Measurements from ENCODE around the gene TBX19.

Gene TBX19

GRCh38 chr1:168281603-168282325 is 1.1 kb downstream of the TBX19 start:
- no peak for DNase-seq

- DNase-seq, result peak; percentile 13
These were observed 4.8 kb downstream of the TBX19 start for GRCh38 chr1:168285521-168285790.

- DNase-seq, result peak; percentile 6
These were observed 5.6 kb downstream of the TBX19 start for GRCh38 chr1:168285971-168286927.

- DNase-seq, result peak; percentile 60
These were observed 6.6 kb downstream of the TBX19 start for GRCh38 chr1:168287237-168287664.

DNA sequence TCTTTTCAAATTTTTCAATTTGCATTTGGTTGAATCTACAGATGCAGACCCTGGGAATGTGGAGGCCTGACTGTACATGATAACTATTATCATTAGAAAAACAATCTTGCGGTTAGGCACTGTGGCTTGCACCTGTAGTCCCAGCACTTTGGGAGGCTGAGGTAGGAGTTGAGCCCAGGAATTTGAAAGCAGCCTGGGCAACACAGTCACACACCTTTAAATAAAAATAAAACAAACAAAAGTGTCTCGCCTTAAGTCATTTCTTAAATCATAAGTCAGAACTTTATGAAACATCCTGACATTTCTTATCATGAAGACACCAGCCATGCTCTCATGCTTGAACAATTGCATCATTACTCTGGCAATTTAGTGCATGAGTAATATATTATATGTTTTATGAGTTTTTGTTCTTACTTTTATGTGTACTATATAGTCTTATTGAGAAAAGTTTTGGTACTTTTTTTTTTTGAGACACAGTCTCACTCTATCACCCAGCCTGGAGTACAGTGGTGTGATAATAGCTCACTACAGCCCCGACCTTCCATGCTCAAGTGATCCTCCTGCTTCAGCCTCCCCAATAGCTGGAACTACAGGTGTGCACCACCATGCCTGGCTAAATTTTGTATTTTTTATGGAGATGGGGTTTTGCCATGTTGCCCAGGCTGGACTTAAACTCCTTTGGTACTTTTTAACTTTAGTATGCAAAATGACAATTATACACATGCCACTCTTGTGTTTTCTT is 7.8 kb downstream of the TBX19 start:
- DNase-seq, result no peak

- DNase-seq, result peak; percentile 51
These were observed 10.7 kb downstream of the TBX19 start for GRCh38 chr1:168291222-168291837.

- DNase-seq, result no peak
These were observed 12.7 kb downstream of the TBX19 start for GRCh38 chr1:168293356-168293755.

DNA sequence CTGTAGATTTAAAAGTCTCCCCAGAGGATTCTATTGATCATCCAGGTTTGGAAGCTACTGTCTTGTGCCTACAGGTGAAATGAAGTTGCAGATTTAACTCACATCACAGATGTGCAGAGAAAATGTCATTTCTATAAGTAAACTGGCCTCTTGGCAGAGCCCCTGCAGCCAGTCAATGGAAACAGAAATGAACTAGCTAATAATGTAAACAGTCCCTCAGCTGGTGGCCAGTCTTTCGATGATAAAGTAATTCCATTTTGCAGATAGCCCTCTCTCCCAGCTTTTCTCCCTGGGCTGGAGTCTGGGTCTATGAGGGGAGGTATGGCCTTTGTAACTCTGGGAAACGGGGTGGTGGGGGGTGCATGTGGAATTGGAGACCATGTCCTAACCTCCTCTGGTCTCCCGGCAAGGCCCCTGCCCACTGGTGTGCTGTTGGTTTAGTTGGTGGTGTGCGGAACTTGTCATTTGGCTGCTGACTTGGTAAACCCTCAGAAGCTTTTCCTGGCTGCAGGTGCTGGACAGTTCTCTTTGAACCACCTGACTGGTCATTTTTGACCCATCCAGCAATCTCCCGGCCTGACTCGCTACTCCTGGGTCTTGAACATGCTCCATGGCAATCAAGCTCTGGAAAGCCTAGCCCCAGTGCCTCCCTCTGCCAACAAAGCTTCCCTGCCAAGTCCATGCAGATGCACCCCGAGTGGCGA is 14.9 kb downstream of the TBX19 start:
- DNase-seq, result no peak

- no peak for DNase-seq
These were observed 16.5 kb downstream of the TBX19 start for GRCh38 chr1:168297019-168297730.

- DNase-seq, result no peak
These were observed 17.8 kb downstream of the TBX19 start for GRCh38 chr1:168298446-168298845.

GRCh38 chr1:168300626-168301025 is 19.9 kb downstream of the TBX19 start:
- DNase-seq, result no peak

- no peak for DNase-seq
These were observed 21.1 kb downstream of the TBX19 start for GRCh38 chr1:168301664-168302320.

DNA sequence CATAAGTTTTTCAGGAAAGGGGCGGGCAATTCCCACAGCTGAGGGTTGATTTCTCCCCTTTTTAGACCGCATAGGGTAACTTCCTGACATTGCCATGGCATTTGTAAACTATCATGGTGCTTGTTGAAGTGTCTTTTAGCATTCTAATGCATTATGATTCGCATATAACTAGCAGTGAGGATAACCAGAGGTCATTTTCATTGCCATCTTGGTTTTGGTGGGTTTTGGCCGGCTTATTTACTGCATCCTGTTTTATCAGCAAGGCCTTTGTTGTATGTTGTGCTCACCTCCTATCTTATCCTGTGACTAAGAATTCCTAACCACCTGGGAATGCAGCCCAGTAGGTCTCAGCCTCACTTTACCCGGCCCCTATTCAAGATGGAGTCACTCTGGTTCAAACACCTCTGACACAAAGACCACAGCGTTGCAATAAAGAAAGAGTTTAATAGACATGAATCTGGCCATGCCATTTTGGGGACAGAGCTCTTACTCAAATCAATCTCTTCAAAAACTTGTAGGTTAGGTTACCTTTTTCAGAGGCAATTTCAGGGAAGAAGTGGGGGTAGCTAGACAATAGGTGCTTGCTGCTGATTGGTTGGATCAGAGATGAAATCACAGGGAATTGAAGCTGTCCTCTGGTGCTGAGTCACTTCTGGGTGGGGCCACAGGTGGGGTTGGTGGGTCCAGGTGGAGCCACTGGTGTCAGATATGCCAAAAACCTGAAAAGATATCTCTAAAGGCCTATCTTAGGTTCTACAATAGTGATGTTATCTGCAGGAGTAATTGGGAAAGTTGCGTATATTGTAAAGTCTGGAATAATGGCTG is 23.3 kb downstream of the TBX19 start:
- DNase-seq, result no peak

DNA sequence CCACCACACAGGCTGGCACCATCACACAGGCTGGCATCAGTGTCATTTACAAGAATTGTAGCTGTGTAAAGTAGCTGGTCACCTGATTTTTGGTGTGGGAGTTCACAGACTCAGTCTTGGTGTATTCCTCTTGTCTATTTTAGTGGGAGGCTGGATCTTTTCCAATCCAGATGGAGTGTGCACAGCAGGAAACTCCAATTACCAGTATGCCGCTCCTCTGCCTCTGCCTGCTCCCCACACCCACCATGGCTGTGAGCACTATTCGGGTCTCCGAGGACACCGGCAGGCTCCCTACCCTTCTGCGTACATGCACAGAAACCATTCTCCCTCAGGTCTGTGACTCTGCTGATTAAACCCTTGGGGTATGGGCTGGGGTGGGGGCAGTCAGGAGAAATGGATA is 24.2 kb downstream of the TBX19 start:
- no peak for DNase-seq

DNA sequence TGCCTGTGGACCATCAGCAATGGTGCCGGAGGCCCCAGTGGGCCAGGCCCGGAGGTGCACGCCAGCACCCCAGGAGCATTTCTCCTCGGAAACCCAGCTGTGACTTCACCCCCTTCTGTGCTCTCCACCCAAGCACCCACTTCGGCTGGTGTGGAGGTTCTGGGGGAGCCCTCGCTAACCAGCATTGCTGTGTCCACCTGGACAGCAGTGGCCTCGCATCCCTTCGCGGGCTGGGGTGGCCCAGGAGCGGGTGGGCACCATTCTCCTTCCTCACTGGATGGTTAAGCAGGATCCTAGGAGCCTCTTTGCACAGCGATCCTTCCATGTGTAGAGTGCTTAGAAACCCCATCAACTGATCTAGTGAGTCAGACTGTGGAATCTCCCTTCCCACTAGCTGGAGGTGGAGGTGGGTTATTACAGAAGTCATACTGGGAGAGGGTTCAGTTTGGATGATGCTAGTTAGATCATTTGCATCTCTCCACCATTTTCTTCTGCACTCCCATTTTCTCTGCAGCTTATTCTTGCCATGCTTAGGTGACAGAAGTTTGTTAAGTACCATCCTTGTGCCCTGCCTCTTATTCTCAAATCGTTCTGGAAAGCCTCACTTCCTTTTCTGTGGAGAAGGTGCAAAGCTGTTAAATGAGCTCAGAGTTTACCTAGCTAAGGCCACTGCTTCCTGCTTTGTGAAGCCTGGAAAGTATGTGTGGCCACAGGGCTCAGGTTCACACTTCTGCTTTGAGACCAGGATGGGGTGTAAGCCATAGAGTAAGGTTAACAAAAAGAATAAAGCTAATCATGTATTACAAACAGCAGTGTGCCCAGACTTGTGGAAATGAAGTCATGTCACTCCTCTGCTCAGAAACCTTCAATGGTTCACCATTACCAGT is 32.3 kb downstream of the TBX19 start:
- no peak for DNase-seq

DNA sequence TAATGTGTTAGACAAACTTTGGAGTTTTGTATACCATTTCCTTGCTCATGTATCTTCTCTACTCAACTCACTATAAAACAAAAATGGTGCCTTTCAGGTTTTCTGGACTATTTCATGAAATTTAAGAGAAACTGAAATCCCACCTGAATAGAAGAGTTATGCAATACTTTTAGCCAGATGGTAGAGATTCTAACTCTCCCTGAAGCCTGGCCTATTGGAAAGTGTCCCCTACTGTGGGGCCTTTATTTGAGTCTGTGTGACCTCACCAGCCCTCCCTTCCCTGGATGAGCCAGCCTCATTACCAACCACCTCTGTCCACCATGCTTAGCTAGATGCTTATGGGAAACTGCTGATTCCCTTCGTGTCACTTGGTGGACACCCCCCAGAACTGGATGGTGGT is 35.5 kb downstream of the TBX19 start:
- DNase-seq, result no peak

DNA sequence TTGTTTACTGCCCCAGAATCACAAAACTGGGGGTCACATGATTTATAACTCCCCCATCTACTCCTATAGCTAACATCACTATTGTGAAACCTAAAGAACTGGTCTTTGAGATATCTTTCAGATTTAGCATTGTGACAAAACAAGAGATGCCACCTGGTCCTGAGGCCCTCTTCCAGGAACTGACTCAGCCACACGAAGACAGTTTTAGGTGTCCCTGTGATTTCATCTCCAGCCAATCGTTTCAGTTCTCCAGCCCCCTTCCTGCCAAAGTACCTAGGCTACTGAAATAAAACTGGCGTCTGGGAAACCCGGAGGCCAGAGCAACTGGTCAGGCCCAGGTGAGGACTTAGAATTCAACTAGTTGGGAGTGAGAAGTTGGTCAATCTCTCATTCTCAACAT is 36.6 kb downstream of the TBX19 start:
- no peak for DNase-seq

DNA sequence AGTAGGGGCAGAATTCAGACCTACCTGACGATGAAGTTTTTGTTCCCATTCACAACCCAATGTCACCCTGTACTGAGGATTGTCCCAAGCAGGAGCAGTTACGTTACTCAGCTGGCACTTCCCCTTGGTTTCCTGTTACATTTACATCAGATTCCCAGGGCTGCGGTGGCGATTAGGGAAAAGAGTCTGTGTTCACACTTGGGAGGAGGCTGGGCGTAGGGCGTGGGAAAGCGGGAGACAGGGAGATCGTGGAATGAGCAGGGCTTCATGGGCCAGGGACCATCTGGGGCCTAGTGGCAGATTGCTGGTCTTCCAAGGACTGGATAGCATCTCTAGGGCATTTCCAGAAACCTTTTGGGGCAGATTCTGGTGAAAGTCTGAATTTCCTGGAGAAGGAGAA is 39.0 kb downstream of the TBX19 start:
- no peak for DNase-seq

DNA sequence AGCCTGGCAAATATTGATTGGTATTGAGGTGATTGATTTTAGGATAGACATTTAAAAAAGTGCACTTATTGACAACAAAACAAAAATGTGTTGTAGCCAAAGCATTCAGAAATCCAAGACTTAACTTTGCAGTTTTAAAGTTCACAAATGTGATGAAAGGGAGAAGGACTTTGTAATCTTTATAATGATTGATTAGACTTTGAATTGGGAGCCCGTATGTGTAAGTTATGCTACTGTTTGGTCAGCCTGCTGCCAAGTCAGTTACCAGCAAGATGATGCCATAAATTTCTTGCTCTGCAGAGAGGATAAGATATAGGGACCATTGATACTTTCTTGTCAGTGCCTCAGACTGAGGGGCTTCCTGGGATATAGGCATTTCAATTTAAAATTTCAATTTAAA is 39.5 kb downstream of the TBX19 start:
- no peak for DNase-seq
